HS-27A (cell line): ENCODE measurements around the gene ITGA5.
"Not testable (repeated sequence)": the region's sequence is repeated elsewhere in the genome, so short reads cannot be mapped to it uniquely, and the experiment has no call there.

Experiments
- DNase-seq: peaks from one replicate; pipeline ENCODE4 v3.0.0-alpha.2; 2012; ENCODE audit warnings: low read depth, missing footprints

The ITGA5 gene

GRCh38 chr12:54371328-54372112 lies 47.5 kb downstream of the ITGA5 start:
- DNase-seq, result no peak

GRCh38 chr12:54370171-54370730 lies 48.8 kb downstream of the ITGA5 start:
- DNase-seq, result no peak

DNA sequence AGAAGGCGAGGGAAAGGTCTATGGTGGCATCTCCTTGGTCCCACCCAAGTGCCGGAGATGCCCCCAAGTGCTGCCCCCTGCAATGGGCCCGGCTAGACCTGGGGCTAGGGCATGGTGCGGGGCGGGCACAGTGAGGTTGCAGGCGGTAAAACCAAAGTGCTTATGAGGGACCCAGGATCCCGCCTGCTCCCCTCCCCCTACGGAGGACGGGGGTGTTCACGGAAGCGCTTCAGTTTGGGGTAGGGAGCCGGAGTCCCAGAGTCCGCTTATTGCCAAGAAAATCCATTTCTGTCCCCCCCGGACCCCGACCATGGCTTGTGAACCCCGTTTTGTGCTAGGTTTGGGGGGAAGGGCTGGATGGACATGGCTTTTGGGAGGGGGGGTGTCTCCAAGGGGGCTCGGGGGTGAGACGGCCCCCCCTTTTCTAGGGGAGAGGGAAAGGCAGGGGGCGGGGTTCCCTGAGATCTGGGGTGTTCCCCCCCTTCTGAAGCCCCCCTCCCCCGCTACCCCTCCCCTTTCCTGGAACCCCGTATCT lies 49.4 kb downstream of the ITGA5 start:
- DNase-seq, result no peak

- DNase-seq, result peak; percentile 59
These were observed 50.1 kb downstream of the ITGA5 start for GRCh38 chr12:54368709-54369596.

DNA sequence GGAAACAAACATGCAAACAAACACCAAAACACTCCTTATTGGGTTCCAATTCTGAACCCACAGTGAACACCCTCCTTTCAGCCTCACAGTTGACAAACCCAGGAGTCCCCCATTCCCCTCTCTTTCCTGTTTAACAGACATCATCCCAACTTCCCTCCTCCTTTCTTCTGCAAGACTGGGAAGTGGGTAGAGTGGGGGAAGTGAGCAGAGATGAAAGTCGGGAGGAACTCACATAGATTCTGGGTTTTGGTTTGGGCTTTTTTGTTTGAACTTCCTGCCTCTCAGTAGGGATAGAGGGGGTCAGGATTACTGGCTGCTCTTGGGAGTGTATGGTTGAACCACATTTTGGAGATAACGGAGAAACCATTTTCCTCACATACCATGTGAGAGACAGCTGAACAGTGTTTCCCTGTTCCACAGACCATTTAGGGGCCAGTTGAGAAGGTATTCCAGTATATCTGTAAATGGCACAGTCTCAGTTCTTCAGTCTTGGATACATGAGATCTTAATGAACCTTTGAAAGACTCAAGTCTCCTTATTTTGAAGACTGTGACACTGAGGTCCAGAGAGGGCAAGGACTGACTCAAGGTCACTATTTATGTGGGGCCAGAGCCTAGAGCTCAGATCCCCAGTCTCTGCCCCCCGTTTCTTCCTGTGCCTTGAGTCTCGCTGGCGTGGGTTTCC lies 50.9 kb downstream of the ITGA5 start:
- no peak for DNase-seq

DNA sequence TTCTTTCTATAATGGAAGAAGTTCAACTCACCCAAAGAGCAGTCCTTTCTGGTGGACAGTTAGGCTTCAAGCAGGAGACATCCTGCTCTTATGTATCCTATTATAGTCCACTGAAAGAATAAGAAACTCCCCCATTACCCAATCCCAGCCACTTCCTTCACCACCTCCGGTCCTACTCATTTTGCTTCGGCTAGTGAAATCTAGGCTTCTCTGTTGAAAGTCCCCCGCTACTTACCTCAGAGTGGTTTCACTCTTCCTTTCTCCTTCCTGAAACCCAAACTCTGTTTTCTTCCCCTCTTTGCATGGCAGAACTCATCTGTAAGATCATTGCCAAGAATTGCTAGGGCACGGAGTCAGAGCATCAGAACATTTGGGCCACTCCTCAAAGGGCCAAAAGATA lies 54.7 kb downstream of the ITGA5 start, which contains the start of gene GPR84:
TSS of gene GPR84 (minus strand) at position 74 of the 400 bp plus-strand sequence. CDS start 635 bp downstream, outside the sequence.
- DNase-seq, result no peak

- DNase-seq, result no peak
These were observed 55.4 kb downstream of the ITGA5 start for GRCh38 chr12:54363618-54364017.

GRCh38 chr12:54363047-54363446 lies 56.0 kb downstream of the ITGA5 start:
- DNase-seq, result no peak

DNA sequence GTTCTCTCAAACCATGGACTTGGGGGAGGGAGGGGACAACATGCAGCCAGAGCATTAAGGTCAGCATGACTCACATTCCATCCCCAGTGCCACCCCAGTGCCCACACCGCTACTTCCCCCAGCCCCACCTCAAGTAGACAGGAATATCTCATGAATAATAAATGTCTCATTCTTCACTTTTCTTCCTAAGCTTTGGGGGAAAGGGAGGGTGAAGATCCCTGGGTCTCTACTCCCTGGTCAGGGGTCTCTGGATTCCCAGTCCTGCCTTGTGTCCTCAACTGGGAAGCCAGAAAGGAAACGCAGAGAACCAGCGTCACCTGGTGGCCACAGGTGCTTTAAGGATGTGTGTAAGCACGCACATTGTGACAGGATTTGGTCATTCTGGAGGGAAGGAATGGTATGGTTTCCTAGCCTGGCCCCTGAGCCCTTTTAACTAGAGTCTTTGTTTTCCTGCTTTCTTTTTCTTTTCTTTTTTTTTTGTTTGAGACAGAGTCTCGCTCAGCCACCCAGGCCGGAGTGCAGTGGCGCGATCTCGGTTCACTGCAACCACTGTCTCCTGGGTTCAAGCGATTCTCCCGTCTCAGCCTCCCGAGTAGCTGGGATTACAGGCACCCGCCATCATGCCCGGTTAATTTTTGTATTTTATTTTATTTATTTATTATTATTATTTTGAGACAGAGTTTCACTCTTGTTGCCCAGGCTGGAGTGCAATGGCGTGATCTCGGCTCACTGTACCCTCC lies 58.2 kb downstream of the ITGA5 start:
- peak; percentile 68 for DNase-seq

GRCh38 chr12:54359762-54360351 lies 59.2 kb downstream of the ITGA5 start:
- no peak for DNase-seq

DNA sequence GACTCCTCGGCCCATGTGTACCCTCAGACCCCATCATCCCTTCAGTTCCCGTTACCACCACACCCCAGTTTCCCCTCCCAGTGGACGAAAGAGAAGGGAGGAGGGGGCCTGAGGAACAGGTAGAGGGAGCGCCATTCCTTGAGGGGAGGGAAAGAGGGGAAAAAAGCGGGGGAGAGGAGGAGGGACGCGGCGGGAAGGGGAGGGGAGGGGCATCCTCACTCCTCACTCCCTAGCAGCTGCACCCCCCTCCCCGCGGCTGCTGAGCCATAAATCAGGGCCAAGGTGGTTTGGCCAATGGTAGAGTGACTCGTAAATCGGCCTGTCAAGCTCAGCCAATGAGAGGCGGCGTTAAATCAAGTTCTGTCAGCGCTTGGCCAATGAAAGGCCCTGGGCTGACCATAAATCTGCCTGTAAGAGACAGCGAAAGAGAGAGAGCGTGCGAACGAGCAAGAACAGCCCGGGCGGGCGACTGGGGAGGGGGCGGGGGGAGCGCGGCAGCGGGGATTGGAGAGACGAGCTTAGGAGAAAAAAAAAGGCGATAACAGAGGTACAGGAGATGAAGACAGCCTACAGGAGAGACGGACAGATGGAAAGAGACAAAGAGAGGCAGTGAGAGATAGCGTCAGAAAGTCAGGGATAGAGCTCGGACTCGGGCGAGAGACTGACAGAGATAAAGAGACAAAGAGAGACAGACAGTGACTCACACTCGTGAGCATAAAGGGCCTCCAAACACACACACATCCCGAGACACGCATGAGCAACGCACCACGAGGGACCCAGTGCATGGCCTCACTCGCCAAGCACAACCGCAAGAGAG lies 59.9 kb downstream of the ITGA5 start:
- DNase-seq, result peak; percentile 99

DNA sequence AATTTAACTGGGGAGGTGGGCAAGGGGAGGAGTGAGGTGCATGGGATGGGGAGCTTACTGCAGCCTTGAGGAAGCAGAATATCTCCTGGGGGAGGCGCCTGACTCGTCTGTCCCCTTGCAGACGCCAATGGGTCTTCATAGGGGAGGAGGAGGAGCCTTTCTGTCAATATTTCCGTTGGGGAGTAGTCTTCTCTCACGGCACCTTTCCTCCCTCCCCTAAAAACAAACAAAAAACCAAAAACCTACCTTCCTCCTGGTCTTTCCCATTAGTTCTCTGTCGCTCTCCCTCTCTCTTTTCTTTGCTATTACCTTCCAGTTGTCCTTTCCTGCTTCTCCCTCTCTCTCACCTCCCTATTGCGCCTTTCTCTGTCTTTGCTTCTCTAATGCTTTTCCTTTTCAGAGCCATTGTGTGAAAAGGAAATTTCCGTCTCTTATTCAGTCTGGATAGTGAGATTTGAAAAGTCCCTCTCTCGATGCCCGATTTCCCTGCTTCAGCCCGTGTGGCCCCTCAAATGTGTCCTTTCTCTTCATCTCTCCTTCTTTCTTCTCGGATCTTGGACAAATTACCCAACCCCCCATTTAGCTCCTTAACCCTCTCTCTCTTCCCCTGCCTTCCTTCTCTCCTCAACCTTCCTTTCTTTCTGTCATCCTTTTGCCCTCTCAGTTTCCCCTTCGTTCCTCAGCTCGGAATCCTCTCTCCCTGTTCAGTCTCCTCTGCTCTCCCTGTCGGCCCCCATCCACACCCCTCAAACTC lies 60.7 kb downstream of the ITGA5 start:
- DNase-seq, result no peak

- DNase-seq, result no peak
These were observed 61.4 kb downstream of the ITGA5 start for GRCh38 chr12:54357506-54358190.

GRCh38 chr12:54356951-54357356 lies 62.1 kb downstream of the ITGA5 start:
- DNase-seq, result no peak

- DNase-seq, result no peak
These were observed 62.8 kb downstream of the ITGA5 start for GRCh38 chr12:54356228-54356627.

DNA sequence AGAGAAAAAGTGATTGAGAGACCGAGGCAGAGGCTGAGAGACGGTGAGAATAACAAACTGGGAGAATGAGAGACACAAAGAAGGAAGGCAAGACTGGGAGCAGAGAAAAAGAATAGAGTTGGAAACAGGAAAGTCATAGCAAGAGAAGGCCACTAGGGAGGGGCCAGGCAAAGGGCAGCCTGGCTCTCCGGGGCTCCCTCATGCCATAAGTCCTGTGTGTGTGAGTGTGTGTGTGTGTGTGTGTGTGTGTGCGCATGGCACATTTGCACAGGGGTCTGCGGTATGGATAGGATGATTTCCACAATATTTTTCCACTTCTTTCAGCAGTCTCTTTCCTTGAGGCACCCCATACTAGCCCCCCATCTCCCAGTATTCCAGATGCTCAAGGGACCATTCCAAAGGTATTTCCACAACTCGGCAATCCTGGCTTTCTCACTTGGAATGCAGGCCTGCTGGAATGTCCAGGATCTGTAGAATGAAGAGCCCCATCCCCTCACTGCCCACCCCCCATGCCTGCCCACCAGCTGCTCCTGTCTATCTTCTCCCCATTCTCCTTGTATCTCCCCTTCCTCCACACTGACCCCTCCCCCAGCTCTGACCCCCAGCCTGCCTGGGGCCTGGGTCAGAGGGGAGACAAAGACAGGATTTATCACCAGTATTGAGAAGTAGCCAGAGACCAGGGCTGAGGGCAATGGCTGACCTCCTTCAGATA lies 63.8 kb downstream of the ITGA5 start:
- DNase-seq, result no peak

DNA sequence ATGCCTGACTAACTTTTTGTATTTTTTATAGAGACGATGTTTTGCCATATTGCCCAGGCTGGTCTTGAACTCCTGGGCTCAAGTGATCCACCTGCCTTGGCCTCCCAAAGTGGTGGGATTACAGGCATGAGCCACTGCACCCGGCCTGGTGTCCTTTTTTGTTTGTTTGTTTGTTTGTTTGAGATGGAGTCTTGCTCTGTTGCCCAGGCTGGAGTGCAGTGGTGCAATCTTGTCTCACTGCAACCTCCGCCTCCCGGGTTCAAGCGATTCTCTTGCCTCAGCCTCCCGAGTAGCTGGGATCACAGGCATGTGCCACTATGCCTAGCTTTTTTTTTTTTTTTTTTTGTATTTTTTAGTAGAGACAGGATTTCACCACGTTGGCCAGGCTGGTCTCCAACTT lies 64.8 kb downstream of the ITGA5 start:
- DNase-seq, result not testable (repeated sequence)
